8988T (cell line): ENCODE results near the gene CDC42EP4.

Source experiments
- DNase-seq: peaks from one replicate; pipeline ENCODE4 v3.0.0; 2011

The CDC42EP4 gene

DNA sequence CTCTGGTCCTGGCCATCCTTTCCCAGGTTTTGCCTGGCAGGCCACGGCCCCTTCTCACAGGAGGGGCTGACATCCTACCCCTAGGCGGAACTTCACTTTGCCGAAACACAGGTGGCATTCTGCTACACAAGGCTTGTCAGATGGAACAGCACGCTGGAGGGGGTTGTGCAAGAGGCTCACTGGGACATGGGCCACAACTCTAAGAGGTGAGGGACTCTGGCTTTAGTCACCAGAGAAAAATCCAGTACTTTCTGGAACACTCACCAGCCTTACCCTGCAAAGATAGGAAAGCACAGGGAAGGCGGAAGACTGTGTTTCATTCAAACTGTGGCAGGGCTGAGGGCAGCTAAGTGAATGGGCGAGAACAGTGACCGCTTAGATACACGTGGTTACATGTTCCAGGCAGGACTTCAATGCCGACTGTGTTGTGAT lies 18.3 kb downstream of the CDC42EP4 start:
- no peak for DNase-seq

DNA sequence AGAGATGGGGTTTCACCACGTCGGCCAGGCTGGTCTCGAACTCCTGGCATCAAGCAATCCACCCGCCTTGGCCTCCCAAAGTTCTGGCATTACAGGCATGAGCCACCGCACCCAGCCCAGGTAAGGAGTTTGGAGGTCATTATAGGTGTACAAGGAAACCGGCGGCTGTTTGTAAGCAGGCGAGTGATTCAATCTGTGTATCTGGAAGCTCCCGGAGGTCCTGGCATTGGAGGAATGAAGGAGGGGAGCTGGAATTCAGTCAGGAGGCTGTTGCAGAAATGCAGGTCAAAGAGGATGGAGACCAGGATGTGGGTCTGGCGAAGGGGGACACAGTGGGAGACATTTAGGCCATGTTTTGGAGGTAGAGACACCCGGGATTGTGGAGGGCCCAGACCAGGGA lies 18.8 kb downstream of the CDC42EP4 start:
- no peak for DNase-seq

DNA sequence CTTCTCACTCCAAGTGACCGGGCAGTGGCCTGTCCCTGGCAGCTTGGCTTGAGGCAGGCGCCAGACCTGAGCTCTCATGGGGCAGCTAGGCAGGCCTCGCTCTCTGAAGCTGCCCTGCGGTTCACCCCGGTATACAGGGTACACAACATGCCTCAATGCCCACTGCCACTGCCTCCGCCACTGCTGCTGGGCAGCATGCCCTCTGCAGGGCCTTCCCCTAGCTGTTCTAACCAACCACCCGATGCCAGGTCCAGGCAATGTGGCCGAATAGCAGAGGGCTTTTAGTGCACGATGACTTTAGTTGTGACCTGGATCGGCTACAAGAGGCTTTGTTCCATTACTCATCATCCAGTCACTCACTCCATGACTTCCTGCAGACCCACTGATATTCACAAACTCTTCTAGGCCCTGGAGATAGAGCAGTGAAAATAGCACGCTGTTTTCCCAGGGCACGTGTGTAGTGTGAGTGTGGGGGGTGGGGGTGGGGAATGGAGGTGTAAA lies 19.7 kb downstream of the CDC42EP4 start:
- DNase-seq: no peak

GRCh38 chr17:73291260-73291801 lies 20.5 kb downstream of the CDC42EP4 start:
- no peak for DNase-seq

DNA sequence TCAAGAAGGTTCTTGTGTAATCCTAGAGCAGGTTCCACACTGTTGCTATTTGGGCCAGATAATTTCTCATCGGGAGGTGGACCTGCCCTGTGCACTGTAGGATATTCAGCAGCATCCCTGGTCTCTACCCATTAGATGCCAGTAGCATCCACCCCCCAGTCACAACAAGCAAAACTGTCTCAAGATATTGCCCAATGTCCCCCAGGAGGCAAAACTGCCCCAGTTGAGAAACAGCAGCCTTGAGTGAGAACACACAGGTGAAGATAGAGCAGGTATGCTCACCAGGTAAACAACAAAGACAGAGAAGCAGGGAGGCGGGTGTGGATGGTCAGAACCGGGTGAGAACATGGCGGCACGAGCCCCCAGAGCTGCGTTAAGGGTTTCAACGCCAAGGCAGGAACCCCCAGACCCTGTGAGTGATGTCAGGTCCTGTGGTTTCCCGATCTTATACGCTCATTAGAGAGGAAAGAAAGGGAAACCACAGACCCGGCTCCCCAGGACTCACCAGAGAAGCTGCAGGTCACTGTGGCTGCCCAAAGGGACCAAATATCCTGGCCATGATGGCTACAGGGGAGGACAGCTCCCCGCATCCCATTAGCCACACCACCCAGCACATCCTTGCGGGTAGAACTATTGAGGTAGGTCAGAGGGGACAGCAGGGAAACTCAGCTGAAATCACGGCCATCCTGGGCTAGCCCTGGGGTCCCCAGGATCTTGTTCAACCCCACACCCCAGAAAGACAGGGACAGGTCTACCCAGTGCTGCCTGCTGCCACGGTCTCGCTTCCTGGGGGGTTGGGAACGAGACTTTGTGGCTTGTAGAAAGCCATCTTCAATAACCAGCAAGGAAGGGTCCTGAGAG lies 21.2 kb downstream of the CDC42EP4 start:
- DNase-seq: no peak

DNA sequence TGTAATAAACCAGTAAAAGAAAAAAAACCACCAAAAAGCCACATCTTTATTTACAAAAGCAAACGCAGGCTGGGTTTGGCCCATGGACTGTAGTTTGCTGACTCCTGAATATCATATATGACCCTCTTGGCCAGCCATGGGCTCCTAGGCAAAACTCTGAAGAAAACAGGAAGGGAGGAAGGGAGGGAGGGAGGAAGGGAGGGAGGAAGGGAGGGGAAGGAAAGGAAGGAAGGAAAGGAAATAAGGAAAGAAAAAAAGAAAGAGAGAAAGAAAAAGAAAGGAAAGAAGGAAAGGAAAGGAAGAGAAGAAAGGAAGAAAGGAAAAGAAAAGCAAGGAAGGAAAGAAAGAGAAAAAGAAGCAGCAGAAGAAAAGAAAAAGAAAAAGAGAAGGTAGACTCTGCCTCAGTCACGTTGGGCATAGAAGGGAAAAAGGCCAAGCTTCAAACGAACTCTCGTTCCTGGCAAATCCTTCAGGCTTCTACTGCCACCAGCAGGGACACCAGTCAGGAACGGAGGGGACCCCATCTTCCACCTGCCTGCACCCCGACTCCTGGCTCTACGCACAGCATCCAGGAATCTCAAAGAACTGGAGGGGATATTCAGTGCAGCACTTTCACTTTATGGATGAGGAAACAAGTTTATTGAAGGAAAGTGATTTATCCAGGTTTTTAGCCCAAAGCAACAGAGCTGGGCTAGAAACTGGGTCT lies 22.1 kb downstream of the CDC42EP4 start:
- DNase-seq: no peak

- DNase-seq: no peak
These were observed 23.1 kb downstream of the CDC42EP4 start for GRCh38 chr17:73288534-73289302.

GRCh38 chr17:73286863-73287296 lies 24.9 kb downstream of the CDC42EP4 start:
- DNase-seq: no peak

DNA sequence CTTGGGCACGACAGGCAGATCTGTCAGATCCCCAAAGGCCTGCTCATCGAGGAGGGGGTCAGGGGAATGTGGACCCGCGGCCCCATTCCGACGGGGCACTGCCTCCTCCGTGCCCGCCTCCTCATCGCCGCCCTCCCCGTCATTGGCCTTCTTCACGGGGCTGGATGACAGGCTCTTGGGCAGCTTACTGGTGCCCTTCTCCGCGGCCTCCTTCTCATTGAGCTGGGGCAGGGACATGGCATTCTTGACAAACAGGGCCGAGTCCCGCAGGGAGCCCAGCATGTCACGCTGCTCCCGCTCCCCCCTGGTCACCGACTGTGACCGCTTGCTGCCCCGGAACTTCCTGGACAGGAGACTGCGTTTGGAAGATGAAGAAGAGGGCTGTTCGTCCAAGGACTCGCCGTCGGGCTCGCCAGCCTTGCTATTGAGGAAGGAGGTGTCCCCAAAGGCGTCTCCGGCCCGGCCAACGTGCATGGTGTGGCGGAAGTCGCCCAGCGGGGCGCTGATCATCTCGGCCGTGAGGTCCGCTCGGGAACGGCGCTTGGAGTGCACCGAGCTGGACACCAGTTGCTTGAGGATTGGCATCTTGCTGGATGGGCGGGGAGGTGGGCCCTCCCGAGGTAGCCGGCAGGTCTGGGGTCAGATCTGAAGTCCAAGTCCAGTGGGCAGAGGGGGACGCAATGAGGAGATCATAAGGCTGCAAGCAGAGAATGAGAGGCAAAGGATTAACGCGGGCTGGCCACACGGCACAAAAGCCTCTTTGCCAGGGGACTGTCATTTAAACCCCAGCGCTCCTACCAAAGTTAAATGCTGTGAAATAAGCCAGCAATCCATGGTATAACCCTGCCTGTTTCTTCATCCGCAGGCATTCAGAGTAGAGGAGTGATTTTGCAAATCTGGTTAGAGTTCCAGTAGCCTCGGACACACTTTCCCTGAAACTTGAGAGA lies 25.6 kb downstream of the CDC42EP4 start:
- no peak for DNase-seq

DNA sequence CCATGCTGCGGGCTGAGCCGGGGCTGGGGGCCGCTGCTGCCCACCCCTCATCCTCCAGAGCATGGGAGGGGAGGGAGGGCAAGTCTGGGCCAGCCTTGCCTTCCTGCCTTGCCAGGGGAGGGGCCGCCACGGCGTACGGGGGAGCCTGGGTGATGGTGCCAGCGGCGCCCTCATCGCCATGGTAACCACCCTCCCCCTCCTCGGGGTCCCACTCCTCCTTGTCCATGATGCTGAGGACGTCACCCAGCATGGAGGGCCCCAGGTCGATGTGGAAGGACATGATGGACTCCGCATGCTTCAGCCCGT lies 26.2 kb downstream of the CDC42EP4 start:
- no peak for DNase-seq

- no peak for DNase-seq
These were observed 26.7 kb downstream of the CDC42EP4 start for GRCh38 chr17:73284906-73285602.

DNA sequence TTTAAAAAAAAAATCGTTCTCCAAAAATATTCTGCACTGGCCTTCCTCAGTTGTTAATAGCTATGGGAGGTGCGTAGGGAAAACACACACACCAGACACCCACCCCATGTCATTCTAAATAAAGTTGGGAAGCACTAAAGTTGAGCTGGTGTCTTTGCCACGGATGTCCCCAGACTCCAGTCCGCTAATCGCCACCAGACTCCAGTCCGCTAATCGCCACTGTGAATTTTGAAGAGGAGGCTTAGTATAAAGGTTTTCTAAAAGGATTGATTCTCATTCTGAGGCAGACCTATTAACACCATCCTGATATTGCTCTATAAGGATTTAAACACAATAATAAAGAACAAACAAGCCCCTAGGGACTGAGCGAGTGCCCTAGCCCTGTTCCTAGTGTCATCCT lies 27.4 kb downstream of the CDC42EP4 start:
- no peak for DNase-seq

DNA sequence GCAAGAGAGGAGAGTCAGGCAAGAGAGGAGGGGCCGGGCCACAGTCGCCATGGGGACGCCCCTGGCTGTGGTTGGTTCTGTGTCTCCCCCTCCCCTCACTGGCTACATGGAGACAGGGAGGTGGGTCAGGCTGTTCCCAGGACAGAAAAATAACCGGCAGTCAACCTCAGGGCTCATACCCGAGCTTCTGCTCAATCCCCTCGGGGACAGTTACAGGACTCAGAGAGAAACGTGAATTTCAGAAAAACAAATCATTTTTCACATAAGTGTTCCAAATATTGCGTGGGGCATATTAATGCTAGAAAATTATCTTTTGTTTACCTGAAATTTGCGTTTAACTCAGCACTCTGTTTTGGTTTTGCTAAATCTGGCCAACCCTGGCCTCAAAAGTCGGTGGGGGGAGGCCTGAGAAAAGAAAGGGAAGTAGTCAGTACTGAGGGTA lies 27.9 kb downstream of the CDC42EP4 start:
- DNase-seq: no peak

DNA sequence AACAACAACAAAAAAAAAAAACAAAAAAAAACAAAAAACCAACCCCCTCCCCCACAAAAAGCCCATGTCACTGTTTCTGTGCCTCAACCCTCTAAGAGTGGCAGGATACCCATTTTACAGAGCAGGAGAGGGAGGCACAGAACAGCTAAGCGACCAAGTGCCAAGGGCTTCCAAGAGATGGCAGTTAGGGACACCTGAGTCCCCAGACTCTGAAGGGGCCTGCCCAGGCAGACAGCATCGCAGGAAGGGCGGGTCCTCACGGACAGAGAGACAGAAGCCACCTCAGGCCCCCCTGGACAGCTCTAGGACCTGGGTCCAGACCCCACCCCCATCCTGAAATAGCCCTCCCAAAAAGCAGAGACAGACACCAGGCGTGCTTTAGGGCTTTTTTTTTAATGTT lies 28.6 kb downstream of the CDC42EP4 start:
- no peak for DNase-seq

GRCh38 chr17:73282629-73283028 lies 29.2 kb downstream of the CDC42EP4 start:
- no peak for DNase-seq

DNA sequence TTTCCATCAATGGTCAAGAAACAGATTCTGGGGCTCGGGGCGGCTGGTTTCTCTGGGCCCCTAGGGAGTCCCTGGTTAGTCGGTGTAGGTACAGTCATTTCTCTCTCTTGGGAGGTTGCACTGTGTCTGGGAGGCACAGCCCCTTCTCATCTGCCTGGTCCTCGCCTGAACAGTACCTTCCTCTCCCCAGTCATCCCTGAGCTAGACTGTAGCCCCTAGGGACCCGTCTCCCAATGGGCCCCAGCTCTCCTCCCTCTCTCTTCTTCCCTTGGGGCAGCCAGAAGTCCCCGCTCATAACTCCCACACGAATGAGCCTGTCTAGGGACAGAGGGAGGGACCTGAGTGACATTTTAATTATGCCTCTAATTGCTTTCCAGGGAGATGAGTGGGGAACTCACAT lies 29.9 kb downstream of the CDC42EP4 start:
- DNase-seq: no peak

- DNase-seq: no peak
These were observed 31.6 kb downstream of the CDC42EP4 start for GRCh38 chr17:73280191-73280590.

- DNase-seq: no peak
These were observed 32.1 kb downstream of the CDC42EP4 start for GRCh38 chr17:73279704-73280103.

- no peak for DNase-seq
These were observed 33.0 kb downstream of the CDC42EP4 start for GRCh38 chr17:73278465-73279453.

DNA sequence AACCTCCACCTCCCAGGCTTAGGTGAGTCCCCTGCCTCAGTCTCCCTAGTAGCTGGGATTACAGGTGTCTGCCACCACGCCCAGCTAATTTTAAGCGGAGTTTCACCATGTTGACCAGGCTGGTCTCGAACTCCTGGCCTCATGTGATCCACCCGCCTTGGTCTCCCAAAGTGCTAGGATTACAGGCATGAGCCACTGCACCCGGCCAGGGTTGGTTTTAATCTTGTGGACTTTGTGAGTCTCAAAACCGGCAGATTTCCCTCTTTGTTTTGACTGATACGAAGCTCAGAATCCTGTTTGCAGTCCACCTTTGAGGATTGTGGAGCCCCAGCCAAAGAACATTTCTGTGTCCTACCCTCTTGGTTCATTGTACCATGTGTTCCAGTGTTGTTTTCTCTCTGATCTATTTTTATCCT lies 33.7 kb downstream of the CDC42EP4 start:
- DNase-seq: no peak
